Hepatocyte (in vitro differentiated cells): ENCODE measurements around the gene C1orf21. TPM values are rescaled to one million over a fixed set of nuclear protein-coding genes. Genes with fewer than 3 reads are reported as not detected.

Source experiments
- DNase-seq: peaks from one replicate; pipeline ENCODE4 v3.0.0-alpha.2; 2016; ENCODE audit warnings: low spot score
- H2AFZ ChIP-seq: fragments of 200-600 bp; sonication (generic); 2 replicates; pipeline ENCODE4 v1.6.0; 2016; ENCODE audit warnings: antibody characterized with exemption, mild to moderate bottlenecking
- H3K27ac ChIP-seq: fragments of 200-600 bp; sonication (generic); 2 replicates; pipeline ENCODE4 v1.5.1; 2016; ENCODE audit warnings: mild to moderate bottlenecking
- H3K27me3 ChIP-seq: fragments of 200-600 bp; sonication (generic); 2 replicates; pipeline ENCODE4 v1.6.1; 2016
- H3K36me3 ChIP-seq: fragments of 200-600 bp; sonication (generic); replicated peaks from 2 replicates; pipeline ENCODE4 v1.5.1; 2016; ENCODE audit warnings: low read depth; ENCODE audit not compliant: insufficient read depth
- H3K4me1 ChIP-seq: fragments of 200-600 bp; sonication (generic); 2 replicates; pipeline ENCODE4 v1.5.1; 2016; ENCODE audit warnings: mild to moderate bottlenecking, moderate library complexity; ENCODE audit not compliant: insufficient read depth
- H3K4me2 ChIP-seq: fragments of 200-600 bp; sonication (generic); 2 replicates; pipeline ENCODE4 v1.6.0; 2016
- H3K4me3 ChIP-seq: fragments of 200-600 bp; sonication (generic); 2 replicates; pipeline ENCODE4 v1.5.1; 2016; ENCODE audit warnings: mild to moderate bottlenecking
- H3K79me2 ChIP-seq: fragments of 200-600 bp; sonication (generic); 2 replicates; pipeline ENCODE4 v1.6.0; 2017; ENCODE audit warnings: mild to moderate bottlenecking
- H3K9me2 ChIP-seq: fragments of 200-600 bp; sonication (generic); replicated peaks from 2 replicates; pipeline ENCODE4 v1.6.0; 2017; ENCODE audit warnings: mild to moderate bottlenecking; ENCODE audit not compliant: insufficient read depth
- H3K9me3 ChIP-seq: fragments of 200-600 bp; sonication (generic); 2 replicates; pipeline ENCODE4 v1.5.1; 2016; ENCODE audit warnings: low read depth, mild to moderate bottlenecking
- H4K20me1 ChIP-seq: fragments of 200-600 bp; sonication (generic); 2 replicates; pipeline ENCODE4 v1.6.0; 2016; ENCODE audit warnings: mild to moderate bottlenecking; ENCODE audit not compliant: insufficient read depth, poor library complexity, severe bottlenecking
- EZH2 ChIP-seq: fragments of 200-600 bp; sonication (generic); IDR thresholded peaks from 2 replicates; pipeline ENCODE4 v1.6.1; 2016; ENCODE audit warnings: antibody characterized with exemption, mild to moderate bottlenecking, borderline replicate concordance
- EZH2phosphoT487 ChIP-seq: fragments of 200-600 bp; sonication (generic); IDR thresholded peaks from one replicate; pipeline ENCODE4 v1.6.1; 2018; ENCODE audit warnings: antibody characterized with exemption, mild to moderate bottlenecking, low read depth, moderate library complexity; ENCODE audit not compliant: unreplicated experiment, severe bottlenecking
- WGBS: methylation state at CpG from one replicate; pipeline ENCODE4 v1.1.6; 2016; ENCODE audit warnings: low lambda C conversion rate; ENCODE audit errors: missing lambda C conversion rate; 5-methylcytosine and 5-hydroxymethylcytosine counted together
- polyA plus RNA-seq: library from polyadenylated mRNA; unstranded; fragments of >200 nt; fragmentation: Nextera tagmentation; extraction: Ambion mirVana; gene quantifications from 2 replicates; pipeline ENCODE4 v1.2.1, GENCODE V29; 2016
- total RNA-seq: library from RNA; depleted of rRNA; stranded (reverse); fragments of >200 nt; gene quantifications from 2 replicates; pipeline ENCODE4 v1.2.3, GENCODE V29; 2014
- TF ChIP-seq, protein P1 (sequence below): fragments of 200-600 bp; sonication (generic); IDR thresholded peaks from 2 replicates; pipeline ENCODE4 v1.5.1; 2016; ENCODE audit warnings: antibody characterized with exemption, mild to moderate bottlenecking; ENCODE audit not compliant: poor library complexity

Gene C1orf21
- total and polyA plus RNA-seq, 2 experiments from 2014 or later = 26.9 to 37.9 TPM

DNA sequence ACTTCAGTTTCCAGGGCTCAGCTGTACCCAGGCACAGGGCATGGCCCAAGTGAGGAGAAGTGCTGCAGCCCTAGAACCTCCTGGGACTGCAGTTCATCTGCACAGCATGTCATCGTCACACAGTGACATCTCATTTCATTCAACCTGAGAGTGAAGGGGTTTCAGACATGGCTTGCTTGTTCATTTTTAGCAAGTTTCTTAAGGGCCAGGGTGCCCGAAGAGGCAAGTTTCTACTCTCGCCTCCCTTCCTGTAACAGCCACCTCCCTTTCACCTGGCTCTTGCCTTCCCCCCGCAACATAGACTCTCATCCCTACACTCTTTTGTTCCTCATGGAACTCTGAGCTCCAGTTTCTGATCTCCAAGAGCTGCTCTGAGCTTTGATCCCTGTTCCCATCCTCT is 108.1 kb downstream of the C1orf21 start:
- H3K4me3 ChIP-seq = no peak overlapping the region
- TF ChIP-seq EZH2 (no peak), EZH2phosphoT487 (no peak)
- TF ChIP-seq, protein P1, sequence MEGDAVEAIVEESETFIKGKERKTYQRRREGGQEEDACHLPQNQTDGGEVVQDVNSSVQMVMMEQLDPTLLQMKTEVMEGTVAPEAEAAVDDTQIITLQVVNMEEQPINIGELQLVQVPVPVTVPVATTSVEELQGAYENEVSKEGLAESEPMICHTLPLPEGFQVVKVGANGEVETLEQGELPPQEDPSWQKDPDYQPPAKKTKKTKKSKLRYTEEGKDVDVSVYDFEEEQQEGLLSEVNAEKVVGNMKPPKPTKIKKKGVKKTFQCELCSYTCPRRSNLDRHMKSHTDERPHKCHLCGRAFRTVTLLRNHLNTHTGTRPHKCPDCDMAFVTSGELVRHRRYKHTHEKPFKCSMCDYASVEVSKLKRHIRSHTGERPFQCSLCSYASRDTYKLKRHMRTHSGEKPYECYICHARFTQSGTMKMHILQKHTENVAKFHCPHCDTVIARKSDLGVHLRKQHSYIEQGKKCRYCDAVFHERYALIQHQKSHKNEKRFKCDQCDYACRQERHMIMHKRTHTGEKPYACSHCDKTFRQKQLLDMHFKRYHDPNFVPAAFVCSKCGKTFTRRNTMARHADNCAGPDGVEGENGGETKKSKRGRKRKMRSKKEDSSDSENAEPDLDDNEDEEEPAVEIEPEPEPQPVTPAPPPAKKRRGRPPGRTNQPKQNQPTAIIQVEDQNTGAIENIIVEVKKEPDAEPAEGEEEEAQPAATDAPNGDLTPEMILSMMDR = no peak
- peaks cover 24% of the 10 kb centered on the region for H3K4me1 ChIP-seq
- H3K9me3 ChIP-seq = no peaks in the 10 kb centered on the region
- no peaks in the 10 kb centered on the region for H3K9me2 ChIP-seq
- no peaks in the 10 kb centered on the region for H3K27me3 ChIP-seq
- DNase-seq = no peak
- no peak overlapping the region for H2AFZ ChIP-seq
- H3K27ac ChIP-seq = peak overlapping the region; percentile 12
- H3K4me2 ChIP-seq = no peak overlapping the region
- WGBS = 99% methylated on average over 4 of the region's 4 CpGs
- H3K36me3 ChIP-seq = no peaks in the 10 kb centered on the region
- no peaks in the 10 kb centered on the region for H4K20me1 ChIP-seq
- H3K79me2 ChIP-seq = peaks cover 7% of the 10 kb centered on the region

GRCh38 chr1:184497959-184498723 is 111.3 kb downstream of the C1orf21 start:
- H3K9me3 ChIP-seq = no peaks in the 10 kb centered on the region
- H3K36me3 ChIP-seq = no peaks in the 10 kb centered on the region
- DNase-seq = no peak
- no peak overlapping the region for H3K4me3 ChIP-seq
- no peak overlapping the region for H3K4me2 ChIP-seq
- H3K9me2 ChIP-seq = no peaks in the 10 kb centered on the region
- peaks cover 12% of the 10 kb centered on the region for H3K4me1 ChIP-seq
- 81% methylated on average over 10 of the region's 10 CpGs for WGBS
- no peak overlapping the region for H3K27ac ChIP-seq
- no peaks in the 10 kb centered on the region for H4K20me1 ChIP-seq
- TF ChIP-seq, protein P1 = no peak
- TF ChIP-seq EZH2phosphoT487 = no peak
- TF ChIP-seq EZH2 = no peak
- H3K79me2 ChIP-seq = peaks cover 2% of the 10 kb centered on the region
- no peaks in the 10 kb centered on the region for H3K27me3 ChIP-seq
- no peak overlapping the region for H2AFZ ChIP-seq

DNA sequence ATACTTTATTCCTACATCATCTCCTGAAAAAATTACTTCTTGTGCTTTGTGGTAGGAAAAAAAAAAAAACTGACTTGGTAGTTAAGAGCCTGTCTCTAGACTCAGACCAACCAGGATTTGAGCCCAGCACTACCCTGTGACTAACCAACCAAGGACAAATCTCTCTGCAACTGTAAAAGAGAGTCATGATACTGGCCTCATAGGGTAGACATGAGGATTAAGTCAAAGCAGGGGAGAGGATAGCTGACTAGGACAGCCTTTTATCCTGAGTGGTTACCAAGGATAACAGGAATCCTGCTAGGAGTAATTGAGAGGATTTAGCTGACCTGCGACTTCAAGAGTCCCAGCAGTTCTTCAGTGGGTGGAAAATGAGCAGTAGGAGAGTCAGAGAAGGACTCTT is 112.8 kb downstream of the C1orf21 start:
- Histone ChIP-seq H3K27ac (peak overlapping the region; percentile 17), H2AFZ (no peak overlapping the region), H3K9me2 (no peaks in the 10 kb centered on the region), H4K20me1 (no peaks in the 10 kb centered on the region), H3K4me1 (peaks cover 5% of the 10 kb centered on the region), H3K36me3 (no peaks in the 10 kb centered on the region), H3K27me3 (no peaks in the 10 kb centered on the region), H3K4me3 (no peak overlapping the region), H3K79me2 (peaks cover 2% of the 10 kb centered on the region), H3K4me2 (no peak overlapping the region), H3K9me3 (no peaks in the 10 kb centered on the region)
- WGBS = 40% methylated on average over 1 of the region's 1 CpG
- no peak for TF ChIP-seq EZH2
- no peak for TF ChIP-seq EZH2phosphoT487
- TF ChIP-seq, protein P1 = no peak
- DNase-seq = no peak
